NB4 (cell line): ENCODE data around the gene EXOC7.

Source experiments
- DNase-seq: peaks from one replicate; pipeline ENCODE4 v3.0.0; 2010; ENCODE audit warnings: low read depth
- H3K4me3 ChIP-seq: one replicate; pipeline ENCODE4 v1.5.1; 2011; ENCODE audit warnings: mild to moderate bottlenecking, low read depth, low read length, moderate library complexity
- MYC ChIP-seq: IDR thresholded peaks from 2 replicates; pipeline ENCODE4 v1.6.1; 2011; ENCODE audit warnings: low read depth, low read length
- POLR2A ChIP-seq: IDR thresholded peaks from 2 replicates; pipeline ENCODE4 v1.6.1; 2011; ENCODE audit warnings: mild to moderate bottlenecking; ENCODE audit not compliant: insufficient read length; ENCODE audit errors: extremely low read depth
- TF ChIP-seq, protein P1 (sequence below): IDR thresholded peaks from 2 replicates; pipeline ENCODE4 v1.6.1; 2011; ENCODE audit warnings: low read depth, low read length
- TF ChIP-seq, protein P2 (sequence below): IDR thresholded peaks from one replicate; pipeline ENCODE4 v1.5.1; 2012; ENCODE audit warnings: low read depth, low read length

Gene EXOC7

DNA sequence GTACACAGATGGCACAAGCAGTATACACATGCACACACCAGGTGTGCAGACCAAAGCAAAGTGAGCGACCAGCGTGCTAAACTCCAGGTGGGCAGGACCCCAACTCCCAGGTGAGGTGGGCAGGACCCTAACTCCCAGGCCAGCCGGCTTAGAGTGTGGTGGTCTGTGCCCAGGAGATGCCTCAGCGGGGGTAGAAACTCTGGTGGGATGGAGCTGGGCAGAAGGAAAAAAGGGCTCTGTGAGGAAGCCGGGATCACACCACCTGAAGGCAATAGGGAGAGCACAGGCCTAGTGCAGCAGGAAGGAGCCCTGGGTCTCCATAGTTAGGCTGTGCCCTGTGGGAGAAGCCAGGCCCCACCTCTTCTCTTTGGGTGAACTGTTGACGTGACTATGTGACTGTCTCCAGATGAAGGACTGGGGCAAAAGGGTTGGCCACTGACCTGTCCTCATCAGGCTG, 39.0 kb upstream of the EXOC7 start:
- H3K4me3 ChIP-seq: no peak overlapping the region
- TF ChIP-seq, protein P1, sequence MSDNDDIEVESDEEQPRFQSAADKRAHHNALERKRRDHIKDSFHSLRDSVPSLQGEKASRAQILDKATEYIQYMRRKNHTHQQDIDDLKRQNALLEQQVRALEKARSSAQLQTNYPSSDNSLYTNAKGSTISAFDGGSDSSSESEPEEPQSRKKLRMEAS: no peak
- no peak for DNase-seq

DNA sequence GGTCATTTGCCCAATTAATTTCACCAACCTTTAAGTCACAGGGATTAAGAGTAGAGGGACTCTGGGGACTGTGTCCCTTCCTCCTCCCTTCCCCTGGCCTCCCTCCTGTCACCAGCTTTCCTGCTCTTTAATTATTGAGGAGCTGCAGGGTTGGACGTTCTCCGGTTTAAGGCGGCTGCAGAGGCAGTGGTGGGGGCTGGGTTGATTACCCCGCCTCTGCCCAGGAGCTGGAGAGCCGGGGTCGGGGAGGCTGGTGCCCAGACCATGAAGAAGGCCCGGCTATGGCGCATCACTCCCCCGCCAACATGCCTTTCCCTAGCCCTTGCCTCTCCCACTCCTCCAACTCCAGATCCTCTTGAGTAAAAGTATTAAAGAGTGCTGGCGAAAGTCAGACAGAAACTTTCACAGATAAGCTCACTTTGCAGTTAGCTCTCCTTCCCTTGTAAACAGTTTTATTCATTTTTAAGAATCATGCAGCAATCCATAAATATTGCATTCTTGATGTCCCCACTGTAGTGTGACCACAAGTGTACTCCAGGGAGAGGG, 38.5 kb upstream of the EXOC7 start:
- no peak overlapping the region for H3K4me3 ChIP-seq
- TF ChIP-seq, protein P2, sequence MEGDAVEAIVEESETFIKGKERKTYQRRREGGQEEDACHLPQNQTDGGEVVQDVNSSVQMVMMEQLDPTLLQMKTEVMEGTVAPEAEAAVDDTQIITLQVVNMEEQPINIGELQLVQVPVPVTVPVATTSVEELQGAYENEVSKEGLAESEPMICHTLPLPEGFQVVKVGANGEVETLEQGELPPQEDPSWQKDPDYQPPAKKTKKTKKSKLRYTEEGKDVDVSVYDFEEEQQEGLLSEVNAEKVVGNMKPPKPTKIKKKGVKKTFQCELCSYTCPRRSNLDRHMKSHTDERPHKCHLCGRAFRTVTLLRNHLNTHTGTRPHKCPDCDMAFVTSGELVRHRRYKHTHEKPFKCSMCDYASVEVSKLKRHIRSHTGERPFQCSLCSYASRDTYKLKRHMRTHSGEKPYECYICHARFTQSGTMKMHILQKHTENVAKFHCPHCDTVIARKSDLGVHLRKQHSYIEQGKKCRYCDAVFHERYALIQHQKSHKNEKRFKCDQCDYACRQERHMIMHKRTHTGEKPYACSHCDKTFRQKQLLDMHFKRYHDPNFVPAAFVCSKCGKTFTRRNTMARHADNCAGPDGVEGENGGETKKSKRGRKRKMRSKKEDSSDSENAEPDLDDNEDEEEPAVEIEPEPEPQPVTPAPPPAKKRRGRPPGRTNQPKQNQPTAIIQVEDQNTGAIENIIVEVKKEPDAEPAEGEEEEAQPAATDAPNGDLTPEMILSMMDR: no peak
- TF ChIP-seq, protein P1: no peak
- TF ChIP-seq MYC (no peak), POLR2A (no peak)
- no peak for DNase-seq

DNA sequence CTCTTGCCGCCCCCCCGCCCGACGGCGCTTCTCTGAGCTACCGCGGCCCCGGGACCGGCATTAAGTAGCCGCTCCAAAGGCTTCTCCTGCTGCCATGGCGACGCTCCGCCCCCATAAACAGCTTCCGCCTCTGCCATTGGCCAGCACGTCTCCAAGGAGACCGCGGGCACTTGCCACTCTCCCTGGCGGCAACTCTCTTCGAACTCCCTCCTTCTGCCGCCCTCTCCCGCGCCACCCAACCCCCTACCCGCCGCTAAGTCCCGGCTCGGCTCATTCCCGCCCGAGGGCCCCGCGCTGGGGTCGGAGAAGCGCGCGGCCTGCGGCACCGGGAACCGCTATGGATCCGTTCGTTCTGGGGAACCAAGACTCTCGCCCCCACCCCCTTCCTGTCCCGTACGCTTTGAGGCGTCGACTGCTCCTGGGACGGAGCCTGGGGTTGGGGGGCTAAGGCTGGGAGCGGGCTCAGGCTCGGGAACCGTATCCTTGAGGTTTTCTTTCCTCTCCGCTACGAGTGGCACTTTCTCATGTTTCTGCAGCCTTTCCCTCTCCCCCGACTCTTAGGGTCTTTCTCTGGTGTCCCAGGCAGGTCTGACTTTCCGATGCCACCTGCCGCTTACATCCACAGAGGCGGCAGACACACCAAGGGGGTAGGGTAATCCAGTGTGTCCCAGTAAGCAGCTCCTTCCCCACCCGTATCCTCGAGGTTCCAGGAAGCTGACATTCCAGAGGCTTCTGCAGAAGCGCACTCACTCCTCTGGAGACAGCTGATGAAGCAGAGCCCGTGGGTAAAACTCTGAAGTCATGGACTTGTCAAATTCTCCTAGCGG, 37.8 kb upstream of the EXOC7 start, which contains the start of gene FOXJ1:
Gene FOXJ1 (minus strand): TSS at position 34 of the 827 bp plus-strand sequence. CDS start 850 bp downstream, outside the sequence.
- H3K4me3 ChIP-seq: no peak within 1 kb of the TSS
- DNase-seq: peak; percentile 86
- TF ChIP-seq MYC: no peak
- TF ChIP-seq POLR2A: no peak
- TF ChIP-seq, protein P2: no peak
- TF ChIP-seq, protein P1: no peak

DNA sequence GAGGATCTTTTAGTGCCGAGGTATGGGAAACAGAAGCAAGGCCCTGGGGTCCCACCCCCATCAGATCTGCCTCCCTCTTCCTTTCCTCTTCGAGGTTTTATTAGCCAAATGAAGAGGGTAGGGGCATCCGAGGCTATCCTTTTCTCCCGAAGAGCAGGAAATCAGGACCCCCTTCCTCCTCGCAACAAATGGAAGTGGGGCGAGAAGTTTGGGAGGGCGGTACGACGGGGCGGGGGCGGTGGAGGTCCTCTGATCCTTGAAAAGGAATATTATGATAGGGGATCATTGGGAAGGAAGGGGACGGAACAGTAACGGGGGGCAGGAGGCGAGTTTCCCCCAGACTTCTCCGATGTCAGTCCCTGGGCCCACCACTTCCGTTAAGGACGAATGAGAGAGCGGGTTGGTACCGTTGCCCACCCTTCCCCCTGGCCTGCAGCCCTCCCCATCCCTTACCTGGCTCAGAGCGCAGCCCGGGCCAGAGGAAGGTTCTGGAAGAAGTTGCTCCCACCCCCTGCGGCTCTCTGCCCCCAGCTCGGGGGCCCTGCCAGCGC, 37.1 kb upstream of the EXOC7 start:
- no peak for DNase-seq
- H3K4me3 ChIP-seq: no peak overlapping the region
- no peak for TF ChIP-seq POLR2A
- TF ChIP-seq, protein P1: no peak
- TF ChIP-seq, protein P2: no peak
- TF ChIP-seq MYC: no peak

DNA sequence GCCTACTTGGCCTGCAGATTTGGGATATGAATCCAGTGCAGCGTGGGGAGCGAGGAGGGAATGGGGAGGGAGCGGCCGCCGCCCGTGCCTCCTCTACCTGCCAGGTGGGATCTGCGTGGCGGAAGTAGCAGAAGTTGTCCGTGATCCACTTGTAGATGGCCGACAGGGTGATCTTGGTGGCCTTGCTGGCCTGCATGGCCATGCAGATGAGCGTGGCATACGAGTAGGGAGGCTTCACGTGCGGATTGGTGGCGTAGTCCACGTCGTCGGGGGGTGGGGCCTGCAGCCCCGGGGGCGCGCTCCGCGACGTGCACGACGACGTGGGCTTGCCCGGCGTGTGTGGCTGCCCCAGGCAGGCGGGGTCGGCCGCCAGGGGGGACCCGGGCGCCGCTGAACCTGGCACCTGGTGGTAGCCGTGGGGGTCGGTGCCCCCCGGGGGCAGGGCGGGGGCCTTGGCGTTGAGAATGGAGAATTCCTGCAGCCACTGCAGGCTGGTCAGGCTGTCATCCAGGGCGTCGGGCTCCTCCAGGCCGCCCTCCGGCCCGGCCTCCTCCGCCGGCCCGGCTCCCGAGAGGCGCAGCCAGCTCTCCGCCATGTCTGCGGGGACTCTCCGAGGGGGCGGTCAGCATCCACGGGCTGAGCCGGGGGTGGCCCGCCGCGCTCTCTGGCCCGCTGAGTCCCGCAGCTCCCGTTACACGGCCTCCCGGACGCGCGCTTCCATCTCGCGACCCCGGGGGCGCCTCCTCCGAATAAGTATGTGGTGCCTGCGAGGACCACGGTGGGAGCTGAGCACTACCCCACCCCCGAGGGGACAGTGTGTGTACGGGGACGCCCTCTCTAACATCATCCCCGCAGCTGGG, 36.4 kb upstream of the EXOC7 start:
- no peak for DNase-seq
- H3K4me3 ChIP-seq: no peak overlapping the region
- TF ChIP-seq MYC (no peak), POLR2A (no peak)
- TF ChIP-seq, protein P2: no peak
- TF ChIP-seq, protein P1: no peak
